GM18909 (cell line): ENCODE data around the gene DDX21.
"Not testable (repeated sequence)": the region's sequence is repeated elsewhere in the genome, so short reads cannot be mapped to it uniquely, and the experiment has no call there.

Source experiments
- ATAC-seq: cut with Tn5 transposase; IDR thresholded peaks from one replicate; pipeline ENCODE4 v1.9.1; 2021; ENCODE audit warnings: mild to moderate bottlenecking; ENCODE audit not compliant: unreplicated experiment, poor library complexity

DDX21 gene

DNA sequence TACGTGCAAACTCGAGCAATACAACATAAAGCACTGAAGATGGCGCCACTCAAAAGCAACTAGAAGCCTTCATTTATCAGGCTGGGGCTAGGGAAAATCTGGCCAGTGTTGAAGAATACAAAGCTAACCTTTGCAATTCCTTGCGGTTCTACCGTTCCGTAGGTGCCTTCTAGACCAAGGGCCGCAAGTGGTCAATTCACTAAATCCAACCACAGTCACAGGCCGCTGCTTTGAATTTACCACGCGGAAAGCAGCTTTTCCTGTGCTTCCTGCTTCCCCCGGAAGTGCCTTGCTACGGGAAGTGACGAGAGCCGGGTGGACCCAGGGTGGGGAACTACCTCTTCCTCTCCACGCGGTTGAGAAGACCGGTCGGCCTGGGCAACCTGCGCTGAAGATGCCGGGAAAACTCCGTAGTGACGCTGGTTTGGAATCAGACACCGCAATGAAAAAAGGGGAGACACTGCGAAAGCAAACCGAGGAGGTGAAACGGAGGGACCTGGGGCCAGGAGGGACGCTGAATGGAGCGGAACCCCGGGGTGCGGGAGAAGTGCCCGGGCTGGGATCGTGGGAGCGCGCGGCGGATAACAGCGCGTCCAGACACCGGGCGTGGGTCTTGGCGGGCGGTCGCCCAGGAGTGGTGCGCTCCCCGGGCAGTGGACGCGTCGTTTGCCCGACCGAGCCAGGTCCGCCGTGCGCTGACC, at the start of gene DDX21:
DDX21 (plus strand) TSS at position 339 of the 701 bp plus-strand sequence; CDS start at position 395, 56 bp downstream.
- peak; percentile 90 for ATAC-seq

DNA sequence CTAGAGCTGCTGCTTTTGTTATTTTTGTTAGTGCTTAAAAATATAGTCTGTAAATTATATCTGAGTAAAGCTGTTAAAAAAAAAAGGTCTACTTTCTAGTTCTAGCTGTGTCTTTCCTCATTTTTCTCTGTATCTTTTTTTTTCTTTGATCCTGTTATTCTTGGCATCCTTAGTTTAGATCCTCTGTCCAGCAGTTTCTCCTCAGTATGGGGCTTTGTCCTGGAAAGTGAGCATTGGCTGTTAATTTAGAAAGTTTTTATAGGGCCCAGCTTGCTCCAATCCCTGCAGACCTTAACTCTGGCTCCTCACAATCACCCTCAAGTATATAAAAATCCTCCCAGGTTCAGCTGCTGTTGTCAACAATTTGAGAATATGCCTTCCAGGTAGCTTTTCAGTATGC, 31.4 kb upstream of the DDX21 start:
- ATAC-seq = no peak

DNA sequence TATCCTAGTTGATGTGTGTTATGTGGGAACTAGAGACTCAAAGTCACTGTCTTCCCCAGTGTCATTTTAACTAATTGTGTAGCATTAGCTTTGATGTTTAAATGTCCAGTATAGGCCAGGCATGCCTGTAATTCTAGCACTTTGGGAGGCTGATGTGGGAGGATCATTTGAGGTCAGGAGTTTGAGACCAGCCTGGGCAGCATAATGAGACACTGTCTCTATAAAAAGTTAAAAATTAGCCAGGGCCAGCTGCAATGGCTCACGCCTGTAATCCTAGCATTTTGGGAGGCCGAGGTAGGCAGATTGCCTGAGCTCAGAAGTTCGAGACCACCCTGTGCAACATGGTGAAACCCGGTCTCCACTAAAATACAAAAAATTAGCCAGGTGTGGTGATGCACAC, 30.5 kb upstream of the DDX21 start:
- ATAC-seq = no peak

DNA sequence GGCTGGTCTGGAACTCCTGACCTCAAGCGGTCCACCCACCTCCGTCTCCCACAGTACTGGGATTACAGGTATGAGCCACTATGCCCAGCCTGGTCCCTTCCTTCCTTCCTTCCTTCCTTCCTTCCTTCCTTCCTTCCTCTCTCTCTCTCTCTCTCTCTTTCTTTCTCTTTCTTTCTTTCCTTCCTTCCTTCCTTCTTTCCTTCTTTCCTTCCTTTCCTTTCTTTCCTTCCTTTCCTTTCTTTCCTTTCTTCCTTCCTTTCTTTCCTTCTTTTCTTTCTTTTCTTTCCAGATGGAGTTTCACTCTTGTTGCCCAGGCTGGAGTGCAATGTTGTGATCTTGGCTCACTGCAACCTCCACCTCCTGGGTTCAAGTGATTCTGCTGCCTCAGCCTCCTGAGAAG, 26.8 kb upstream of the DDX21 start:
- not testable (repeated sequence) for ATAC-seq

DNA sequence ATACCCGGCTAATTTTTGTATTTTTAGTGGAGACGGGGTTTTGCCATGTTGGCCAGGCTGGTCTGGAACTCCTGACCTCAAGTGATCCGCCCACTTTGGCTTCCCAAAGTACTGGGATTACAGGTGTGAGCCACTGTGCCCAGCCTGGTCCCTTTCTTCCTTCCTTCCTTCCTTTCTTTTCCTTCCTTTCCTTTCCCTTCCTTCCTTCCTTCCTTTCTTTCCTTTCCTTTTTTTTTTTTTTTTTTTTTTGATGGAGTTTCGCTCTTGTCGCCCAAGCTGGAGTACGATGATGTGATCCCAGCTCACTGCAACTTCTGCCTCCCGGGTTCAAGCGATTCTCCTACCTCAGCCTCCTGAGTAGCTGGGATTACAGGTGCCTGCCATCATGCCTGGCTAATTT, 26.1 kb upstream of the DDX21 start:
- ATAC-seq = not testable (repeated sequence)

DNA sequence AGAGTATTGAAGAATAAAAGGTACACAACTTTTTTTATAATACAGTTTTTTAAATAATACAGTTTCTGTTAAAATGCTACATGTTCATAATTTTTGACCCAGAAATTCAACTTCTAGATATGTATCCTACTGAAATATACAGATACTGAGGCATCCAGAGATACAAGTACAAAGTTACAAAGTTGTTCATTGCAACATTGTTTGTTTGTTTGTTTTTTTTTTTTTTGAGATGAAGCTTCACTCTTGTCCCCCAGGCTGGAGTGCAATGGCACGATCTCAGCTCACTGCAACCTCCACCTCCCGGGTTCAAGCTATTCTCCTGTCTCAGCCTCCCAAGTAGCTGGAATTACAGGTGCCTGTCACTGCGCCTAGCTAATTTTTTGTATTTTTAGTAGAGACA, 23.1 kb upstream of the DDX21 start:
- not testable (repeated sequence) for ATAC-seq

DNA sequence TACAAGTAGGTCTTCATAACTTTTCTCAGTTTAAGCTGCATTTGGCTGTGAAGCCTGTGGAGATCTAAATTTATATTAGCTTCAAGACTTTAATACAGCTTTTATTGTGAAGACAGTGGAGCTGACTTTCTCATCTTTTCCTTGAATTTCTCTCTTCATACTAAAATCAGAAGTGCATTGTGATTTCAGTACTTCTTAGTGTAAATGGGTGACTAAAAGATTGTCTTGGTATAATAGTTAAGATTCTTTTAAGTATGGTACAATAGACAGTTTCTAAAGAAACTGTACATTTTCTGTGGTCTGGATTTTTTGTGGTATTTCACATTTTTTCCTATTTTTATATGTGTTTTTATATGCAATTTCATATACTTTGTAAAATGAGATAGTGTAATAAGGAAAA, 21.0 kb upstream of the DDX21 start:
- no peak for ATAC-seq

DNA sequence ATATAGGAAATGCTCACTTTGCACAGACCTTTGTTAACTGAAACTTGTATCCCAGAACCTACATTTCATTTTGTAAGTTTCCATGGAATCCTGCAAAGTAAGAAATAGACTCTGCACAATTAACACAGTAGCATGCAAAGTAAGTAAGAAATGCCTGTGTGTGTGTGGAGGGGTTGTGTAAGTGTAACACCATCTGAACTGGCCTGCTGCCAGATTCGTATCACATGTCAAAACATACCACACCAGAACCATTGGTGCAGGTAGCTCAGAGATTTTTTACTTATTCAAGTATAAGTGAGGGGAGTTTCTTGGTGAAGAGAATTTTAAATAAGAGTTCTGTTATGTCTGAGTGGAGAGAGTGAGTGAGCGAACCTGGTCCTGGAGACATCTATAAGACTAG, 17.9 kb upstream of the DDX21 start:
- ATAC-seq = no peak

DNA sequence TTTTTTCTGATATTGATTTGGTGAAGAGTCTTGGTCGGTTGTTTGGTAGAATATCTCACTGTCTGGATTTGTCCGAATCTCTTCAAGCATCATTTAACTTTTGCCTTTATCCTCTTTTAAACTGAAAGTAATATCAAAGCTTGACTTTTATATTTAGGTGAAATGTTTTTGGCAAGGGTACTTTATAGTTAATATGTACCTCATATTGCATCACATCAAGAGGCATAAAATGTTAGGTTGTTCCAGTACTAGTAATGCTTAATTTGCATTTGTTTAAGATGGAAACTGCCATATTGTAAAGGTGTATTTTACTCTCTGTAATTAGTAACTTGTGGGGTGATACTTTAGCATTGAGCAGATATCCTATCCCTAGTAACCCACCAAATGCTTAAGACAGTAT, 17.1 kb upstream of the DDX21 start:
- no peak for ATAC-seq

DNA sequence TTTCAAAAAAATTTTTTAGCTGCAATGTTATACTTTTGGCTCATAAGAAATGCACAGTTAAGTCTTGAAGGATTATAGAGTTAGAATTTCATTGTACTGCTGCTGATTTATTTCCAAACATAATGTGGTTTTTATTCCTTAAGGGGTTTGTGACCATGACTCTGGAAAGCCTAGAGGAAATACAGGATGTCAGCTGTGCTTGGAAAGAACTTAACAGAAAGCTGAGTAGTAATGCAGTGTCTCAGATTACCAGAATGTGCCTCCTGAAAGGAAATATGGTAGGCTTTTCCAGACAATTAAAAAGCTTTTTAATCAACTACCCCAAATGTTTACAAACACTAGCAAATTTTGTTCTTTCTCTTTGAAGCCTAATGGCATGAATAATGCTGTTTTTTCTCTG, 15.1 kb upstream of the DDX21 start:
- not testable (repeated sequence) for ATAC-seq

DNA sequence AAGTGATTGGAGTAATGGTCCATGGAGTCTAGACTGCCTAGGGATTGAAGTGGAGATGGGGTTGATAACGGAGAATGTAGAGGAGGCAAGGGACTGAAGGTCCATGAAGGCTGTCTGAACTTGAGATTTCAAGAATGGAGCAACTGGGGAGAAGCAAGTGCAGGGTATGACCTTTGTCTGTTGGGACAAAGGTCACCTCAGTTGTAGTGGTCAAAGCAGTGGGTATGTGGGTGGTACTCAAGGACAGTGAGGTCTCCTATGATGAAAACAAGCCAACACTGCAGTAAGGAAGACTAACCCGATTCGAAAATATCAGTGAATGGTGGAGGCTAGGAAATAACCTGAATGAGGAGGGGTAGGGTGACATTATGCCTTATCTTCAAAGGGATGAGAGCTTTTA, 5.4 kb upstream of the DDX21 start:
- ATAC-seq = no peak

DNA sequence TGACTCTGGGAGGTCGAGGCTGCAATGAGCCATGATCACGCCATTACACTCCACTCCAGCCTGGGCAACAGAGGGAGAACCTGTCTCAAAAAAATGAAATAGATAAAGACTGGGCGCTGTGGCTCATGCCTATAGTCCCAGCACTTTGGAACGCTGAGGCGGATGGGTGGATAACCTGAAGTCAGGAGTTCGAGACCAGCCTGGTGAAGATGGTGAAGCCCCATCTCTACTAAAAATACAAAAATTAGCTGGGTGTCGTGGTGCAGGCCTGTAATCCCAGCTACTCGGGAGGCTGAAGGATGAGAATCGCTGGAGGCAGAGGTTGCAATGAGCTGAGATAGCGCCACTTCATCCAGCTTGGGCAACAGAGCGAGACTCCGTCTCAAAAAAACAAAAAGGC, 1.1 kb upstream of the DDX21 start:
- ATAC-seq = no peak

DNA sequence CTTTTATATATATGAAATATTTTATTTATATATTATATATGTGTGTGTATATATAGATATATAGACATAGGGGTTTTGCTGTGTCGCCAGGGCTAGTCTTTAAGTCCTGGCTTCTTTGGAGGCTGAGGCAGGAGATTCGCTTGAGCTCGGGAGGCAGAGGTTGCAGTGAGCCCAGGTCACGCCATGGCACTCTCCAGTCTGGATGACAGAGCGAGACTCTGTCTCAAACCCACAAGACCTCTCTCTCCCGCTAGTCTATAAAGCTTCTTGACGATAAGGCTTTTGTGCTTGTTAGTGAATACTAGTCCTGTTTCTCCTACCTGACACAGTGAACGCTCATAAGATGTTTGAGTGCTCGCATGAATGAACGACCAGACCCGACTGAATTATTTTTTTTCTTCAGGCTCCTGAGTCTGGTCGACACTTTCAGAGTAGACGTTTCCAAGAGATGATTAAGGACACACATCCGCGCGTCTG, 577 bp upstream of the DDX21 start:
- peak; percentile 15 for ATAC-seq

DNA sequence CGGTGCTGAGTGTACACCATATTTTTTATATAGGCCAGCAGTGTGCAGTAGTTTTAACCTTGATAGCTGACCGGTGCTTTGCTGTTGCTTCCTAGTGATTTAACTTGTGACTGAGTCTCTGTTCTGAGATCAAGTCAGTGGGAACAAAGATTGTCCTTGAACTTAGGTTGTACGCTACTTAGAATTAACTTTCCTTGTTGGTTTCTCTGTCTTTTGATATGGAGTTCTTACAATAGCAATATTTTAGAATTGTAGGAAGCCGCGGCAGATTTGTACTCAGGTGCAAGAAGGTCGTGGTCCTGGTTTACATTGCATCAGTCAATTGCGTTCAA, 1.3 kb downstream of the DDX21 start:
- ATAC-seq = no peak

DNA sequence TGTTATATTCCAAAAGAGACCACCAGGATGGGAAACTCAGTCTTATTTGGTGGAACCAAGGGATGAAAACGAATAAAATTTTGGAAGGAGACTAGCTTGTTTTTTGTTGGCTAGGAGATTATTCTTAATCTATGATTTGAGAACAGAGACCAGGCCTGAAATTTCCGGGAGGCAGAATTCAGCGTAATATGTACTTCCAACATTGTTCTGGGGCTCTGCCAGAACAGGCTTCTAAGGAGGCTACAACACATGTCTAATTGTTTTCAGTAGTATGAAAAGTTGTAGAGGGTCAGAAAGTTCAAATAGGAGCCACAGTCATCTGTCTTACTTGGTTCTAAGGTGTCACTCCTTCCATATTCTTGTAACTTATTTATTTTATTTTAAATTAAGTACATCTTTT, 1.7 kb downstream of the DDX21 start:
- no peak for ATAC-seq

DNA sequence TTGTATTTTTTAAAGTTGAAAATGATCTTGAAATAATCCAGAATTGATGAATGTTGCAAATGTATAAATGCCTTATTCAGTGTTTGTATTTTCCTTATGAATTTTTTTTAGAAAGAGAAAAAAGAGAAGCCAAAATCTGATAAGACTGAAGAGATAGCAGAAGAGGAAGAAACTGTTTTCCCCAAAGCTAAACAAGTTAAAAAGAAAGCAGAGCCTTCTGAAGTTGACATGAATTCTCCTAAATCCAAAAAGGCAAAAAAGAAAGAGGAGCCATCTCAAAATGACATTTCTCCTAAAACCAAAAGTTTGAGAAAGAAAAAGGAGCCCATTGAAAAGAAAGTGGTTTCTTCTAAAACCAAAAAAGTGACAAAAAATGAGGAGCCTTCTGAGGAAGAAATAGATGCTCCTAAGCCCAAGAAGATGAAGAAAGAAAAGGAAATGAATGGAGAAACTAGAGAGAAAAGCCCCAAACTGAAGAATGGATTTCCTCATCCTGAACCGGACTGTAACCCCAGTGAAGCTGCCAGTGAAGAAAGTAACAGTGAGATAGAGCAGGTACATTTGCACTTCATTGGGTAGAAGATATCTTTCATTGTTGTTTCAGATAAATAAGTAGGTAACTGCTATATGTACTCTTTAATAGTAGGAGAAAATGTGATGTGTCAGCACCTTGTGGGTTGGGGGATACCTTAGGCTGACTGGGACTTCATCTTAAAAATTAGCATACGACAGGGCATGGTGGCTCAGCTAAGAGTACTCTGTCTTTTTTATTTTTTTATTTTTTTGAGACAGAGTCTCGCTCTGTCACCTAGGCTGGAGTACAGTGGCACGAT, 3.9 kb downstream of the DDX21 start:
- no peak for ATAC-seq

DNA sequence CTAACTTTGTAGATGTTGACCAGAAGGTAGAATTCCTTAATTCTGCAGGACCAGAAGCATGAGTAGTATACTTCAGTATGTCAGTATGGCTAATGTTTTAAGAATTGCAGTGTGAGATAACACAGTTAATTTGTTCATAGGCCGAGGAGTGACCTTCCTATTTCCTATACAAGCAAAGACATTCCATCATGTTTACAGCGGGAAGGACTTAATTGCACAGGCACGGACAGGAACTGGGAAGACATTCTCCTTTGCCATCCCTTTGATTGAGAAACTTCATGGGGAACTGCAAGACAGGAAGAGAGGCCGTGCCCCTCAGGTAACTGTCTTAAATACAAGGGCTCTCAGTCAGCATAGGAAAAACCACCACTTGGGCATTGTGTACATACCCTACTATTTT, 7.2 kb downstream of the DDX21 start:
- ATAC-seq = no peak

DNA sequence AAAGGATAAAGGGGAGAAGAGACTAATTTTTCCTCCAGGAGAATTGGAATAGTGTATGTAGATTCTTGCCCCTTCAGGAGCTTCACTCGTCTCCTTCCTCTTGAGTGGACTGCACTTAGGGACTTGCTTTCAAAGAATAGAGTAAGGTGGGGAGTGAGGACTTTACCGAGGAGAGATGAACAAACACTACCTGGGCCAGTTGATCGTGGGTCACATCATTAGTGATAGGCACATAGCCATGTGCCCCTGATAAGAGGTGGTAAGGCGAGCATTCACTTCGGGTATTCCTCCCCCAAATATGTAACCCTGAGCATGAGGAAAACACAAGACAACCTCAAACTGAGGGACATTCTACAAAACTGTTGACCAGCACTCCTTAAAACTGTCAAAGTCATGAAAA, 18.0 kb downstream of the DDX21 start:
- ATAC-seq = no peak

DNA sequence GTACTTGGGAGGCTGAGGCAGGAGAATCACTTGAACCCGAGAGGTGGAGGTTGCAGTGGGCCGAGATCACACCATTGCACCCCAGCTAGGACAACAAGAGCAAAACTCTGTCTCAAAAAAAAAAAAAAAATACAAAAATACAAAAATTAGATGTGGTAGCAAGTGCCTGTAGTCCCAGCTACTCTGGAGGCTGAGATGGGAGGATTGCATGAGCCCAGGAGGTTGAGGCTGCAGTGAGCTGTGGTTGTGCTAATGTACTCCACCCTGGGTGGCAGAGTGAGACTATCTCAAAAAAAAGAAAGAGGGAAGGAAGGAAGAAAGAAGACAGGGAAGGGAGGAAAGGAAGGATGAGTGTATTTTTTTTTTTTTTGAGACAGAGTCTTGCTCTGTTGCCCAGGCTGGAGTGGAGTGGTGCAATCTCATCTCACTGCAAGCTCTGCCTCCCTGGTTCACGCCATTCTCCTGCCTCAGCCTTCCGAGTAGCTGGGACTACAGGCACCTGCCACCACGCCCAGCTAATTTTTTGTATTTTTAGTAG, 20.0 kb downstream of the DDX21 start:
- ATAC-seq = not testable (repeated sequence)

DNA sequence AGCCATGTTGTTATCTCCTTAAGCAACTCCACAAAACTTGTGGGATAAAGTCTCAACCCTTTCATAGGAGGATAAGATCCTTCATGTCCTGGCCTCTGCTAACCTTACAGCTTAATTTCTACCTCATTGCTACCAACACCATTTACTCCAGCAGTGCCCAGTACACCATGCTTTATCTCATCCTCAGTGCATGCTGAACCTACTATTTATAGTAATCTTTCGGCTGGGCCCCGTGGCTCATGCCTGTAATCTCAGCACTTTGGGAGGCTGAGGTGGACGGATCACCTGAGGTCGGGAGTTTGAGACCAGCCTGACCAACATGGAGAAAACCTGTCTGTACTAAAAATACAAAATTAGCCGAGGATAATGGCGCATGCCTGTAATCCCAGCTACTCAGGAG, 23.8 kb downstream of the DDX21 start:
- not testable (repeated sequence) for ATAC-seq

DNA sequence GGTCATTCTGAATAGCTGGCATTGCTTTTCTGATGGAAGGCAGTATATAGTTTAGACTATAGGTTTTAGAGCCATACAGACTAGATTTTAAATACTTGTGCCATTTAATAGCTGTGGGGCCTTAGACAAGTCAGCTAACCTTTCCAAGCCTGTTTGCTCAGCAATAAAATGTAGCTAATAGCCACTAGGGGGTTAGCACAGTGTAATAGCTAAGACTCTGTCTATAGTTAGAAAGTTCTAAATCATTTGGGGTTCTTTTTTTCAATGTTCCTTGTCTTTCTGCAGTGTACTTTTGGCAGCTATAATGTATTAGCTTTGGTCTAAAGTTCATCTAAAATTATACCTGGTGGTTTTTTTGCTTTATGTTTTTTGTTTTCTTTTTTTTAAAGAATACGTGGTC, 25.1 kb downstream of the DDX21 start:
- ATAC-seq = no peak

DNA sequence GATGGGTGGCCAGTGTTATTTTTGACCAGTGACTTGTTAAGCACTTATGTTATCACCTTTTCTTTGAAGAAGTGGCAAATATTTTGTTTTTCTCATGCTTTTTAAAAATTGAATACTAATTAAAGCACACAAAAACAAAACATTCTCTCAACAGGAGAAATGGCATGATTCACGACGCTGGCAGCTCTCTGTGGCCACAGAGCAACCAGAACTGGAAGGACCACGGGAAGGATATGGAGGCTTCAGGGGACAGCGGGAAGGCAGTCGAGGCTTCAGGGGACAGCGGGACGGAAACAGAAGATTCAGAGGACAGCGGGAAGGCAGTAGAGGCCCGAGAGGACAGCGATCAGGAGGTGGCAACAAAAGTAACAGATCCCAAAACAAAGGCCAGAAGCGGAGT, 26.4 kb downstream of the DDX21 start:
- no peak for ATAC-seq
